H1 (cell line): ENCODE results near the gene IGSF1.

Source experiments
- BACH1 ChIP-seq: IDR thresholded peaks from 2 replicates; pipeline ENCODE4 v1.6.1; 2012; ENCODE audit warnings: low read length, improper control_type of control experiment
- CHD2 ChIP-seq: IDR thresholded peaks from 2 replicates; pipeline ENCODE4 v1.6.1; 2012; ENCODE audit warnings: low read length, improper control_type of control experiment
- CREB1 ChIP-seq: IDR thresholded peaks from 2 replicates; pipeline ENCODE4 v1.6.1; 2012; ENCODE audit warnings: inconsistent platforms
- GABPA ChIP-seq: IDR thresholded peaks from 2 replicates; pipeline ENCODE4 v1.6.1; 2011; ENCODE audit warnings: mild to moderate bottlenecking, low read length, moderate library complexity, borderline replicate concordance; ENCODE audit not compliant: insufficient read depth
- JUN ChIP-seq: IDR thresholded peaks from 2 replicates; pipeline ENCODE4 v1.6.1; 2011; ENCODE audit warnings: low read depth, mild to moderate bottlenecking, improper control_type of control experiment, low read length
- JUND ChIP-seq: IDR thresholded peaks from 2 replicates; pipeline ENCODE4 v1.6.1; 2011; ENCODE audit warnings: mild to moderate bottlenecking, improper control_type of control experiment, low read length
- NANOG ChIP-seq: IDR thresholded peaks from 2 replicates; pipeline ENCODE4 v1.6.1; 2011; ENCODE audit warnings: low read length, low read depth, mild to moderate bottlenecking, inconsistent platforms; ENCODE audit not compliant: insufficient read depth, poor library complexity, severe bottlenecking
- POLR2AphosphoS5 ChIP-seq: IDR thresholded peaks from 2 replicates; pipeline ENCODE4 v1.6.1; 2011; ENCODE audit warnings: low read depth, low read length
- RAD21 ChIP-seq, 2 experiments: IDR thresholded peaks in 1 of 2; conservative IDR thresholded peaks in 1 of 2; 2 replicates each; pipeline ENCODE4 v1.6.1; 2011; ENCODE audit warnings: low read depth in 2 of 2, low read length in 2 of 2, improper control_type of control experiment in 1 of 2, inconsistent platforms in 1 of 2, mild to moderate bottlenecking in 1 of 2, moderate library complexity in 1 of 2
- RFX5 ChIP-seq: IDR thresholded peaks from 2 replicates; pipeline ENCODE4 v1.6.1; 2011; ENCODE audit warnings: low read depth, low read length, improper control_type of control experiment, borderline replicate concordance
- SIRT6 ChIP-seq: IDR thresholded peaks from one replicate; pipeline ENCODE4 v1.7.1; 2012; ENCODE audit warnings: low read length, inconsistent platforms
- YY1 ChIP-seq: IDR thresholded peaks from 2 replicates; pipeline ENCODE4 v1.6.1; 2011; ENCODE audit warnings: low read depth, mild to moderate bottlenecking, low read length
- TF ChIP-seq, protein P1 (sequence below), 3 experiments: IDR thresholded peaks; 1 replicate in 2 of 3; 2 replicates in 1 of 3; pipeline versions ENCODE4 v1.5.1 to v1.6.1; 2011; ENCODE audit warnings: low read length in 3 of 3, mild to moderate bottlenecking in 3 of 3, inconsistent platforms in 2 of 3, low read depth in 1 of 3, moderate library complexity in 1 of 3; ENCODE audit not compliant: insufficient read depth in 1 of 3; ENCODE audit errors: control extremely low read depth in 1 of 3
- TF ChIP-seq, protein P2 (sequence below): IDR thresholded peaks from 2 replicates; pipeline ENCODE4 v1.6.1; 2012; ENCODE audit warnings: low read length, inconsistent platforms

DNA sequence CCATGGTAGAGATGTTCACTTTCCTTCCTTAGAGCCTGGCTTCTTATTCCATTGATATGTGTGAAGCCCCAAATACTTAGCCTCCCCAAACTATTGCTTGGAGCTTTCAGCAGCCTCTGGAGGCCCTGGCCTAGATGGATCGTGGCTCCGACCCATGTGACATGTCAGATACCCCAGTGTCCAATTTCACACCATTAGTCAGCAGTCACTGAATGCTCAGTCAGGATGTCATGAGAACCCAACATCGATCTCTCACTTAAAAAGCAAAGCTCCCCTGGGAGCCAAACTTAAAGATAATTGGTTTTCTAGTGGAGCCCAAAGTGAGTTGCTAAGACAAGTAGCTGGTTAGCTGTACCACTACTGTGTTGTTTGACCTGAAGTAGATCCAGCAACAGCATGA is 41.6 kb upstream of the IGSF1 start:
- TF ChIP-seq POLR2AphosphoS5 (no peak), NANOG (no peak), JUND (no peak), CHD2 (no peak), CREB1 (no peak), JUN (no peak), BACH1 (no peak), RFX5 (no peak), YY1 (no peak), SIRT6 (no peak), RAD21 (IDR thresholded peaks at IDR 0.05 in 1 of 2, conservative IDR thresholded peaks at IDR 0.05 in 1 of 2; ENCODE audit: low read depth in 2 of 2, low read length in 2 of 2) (no peak), GABPA (no peak)
- TF ChIP-seq, protein P1, sequence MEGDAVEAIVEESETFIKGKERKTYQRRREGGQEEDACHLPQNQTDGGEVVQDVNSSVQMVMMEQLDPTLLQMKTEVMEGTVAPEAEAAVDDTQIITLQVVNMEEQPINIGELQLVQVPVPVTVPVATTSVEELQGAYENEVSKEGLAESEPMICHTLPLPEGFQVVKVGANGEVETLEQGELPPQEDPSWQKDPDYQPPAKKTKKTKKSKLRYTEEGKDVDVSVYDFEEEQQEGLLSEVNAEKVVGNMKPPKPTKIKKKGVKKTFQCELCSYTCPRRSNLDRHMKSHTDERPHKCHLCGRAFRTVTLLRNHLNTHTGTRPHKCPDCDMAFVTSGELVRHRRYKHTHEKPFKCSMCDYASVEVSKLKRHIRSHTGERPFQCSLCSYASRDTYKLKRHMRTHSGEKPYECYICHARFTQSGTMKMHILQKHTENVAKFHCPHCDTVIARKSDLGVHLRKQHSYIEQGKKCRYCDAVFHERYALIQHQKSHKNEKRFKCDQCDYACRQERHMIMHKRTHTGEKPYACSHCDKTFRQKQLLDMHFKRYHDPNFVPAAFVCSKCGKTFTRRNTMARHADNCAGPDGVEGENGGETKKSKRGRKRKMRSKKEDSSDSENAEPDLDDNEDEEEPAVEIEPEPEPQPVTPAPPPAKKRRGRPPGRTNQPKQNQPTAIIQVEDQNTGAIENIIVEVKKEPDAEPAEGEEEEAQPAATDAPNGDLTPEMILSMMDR (IDR thresholded peaks at IDR 0.05; ENCODE audit: control extremely low read depth in 1 of 3, insufficient read depth in 1 of 3, low read depth in 1 of 3, low read length in 3 of 3) = no peak
- TF ChIP-seq, protein P2, sequence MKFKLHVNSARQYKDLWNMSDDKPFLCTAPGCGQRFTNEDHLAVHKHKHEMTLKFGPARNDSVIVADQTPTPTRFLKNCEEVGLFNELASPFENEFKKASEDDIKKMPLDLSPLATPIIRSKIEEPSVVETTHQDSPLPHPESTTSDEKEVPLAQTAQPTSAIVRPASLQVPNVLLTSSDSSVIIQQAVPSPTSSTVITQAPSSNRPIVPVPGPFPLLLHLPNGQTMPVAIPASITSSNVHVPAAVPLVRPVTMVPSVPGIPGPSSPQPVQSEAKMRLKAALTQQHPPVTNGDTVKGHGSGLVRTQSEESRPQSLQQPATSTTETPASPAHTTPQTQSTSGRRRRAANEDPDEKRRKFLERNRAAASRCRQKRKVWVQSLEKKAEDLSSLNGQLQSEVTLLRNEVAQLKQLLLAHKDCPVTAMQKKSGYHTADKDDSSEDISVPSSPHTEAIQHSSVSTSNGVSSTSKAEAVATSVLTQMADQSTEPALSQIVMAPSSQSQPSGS = no peak
